K562 (cell line): ENCODE measurements around the gene MS4A2. TPM values are rescaled to one million over a fixed set of nuclear protein-coding genes. Genes with fewer than 3 reads are reported as not detected.

Experiments used
- ATAC-seq: fragments of 200-7000 bp; cut with Tn5 transposase; 3 replicates; pipeline ENCODE4 v1.9.1; 2020; ENCODE audit warnings: moderate library complexity
- BruUV-seq: library from RNA; stranded (reverse); fragments of 400-500 nt; replicated peaks from 2 replicates; lab custom pipeline; 2021; lab: Mats Ljungman, UMichigan
- CTCF ChIA-PET: fragments of 300-600 bp; formaldehyde crosslinking; extraction: SDS; loops from one replicate; lab custom pipeline; 2021; ENCODE audit warnings: low intra/inter-chr PET ratio; lab: Yijun Ruan, JAX
- POLR2A ChIA-PET: fragments of 300-600, 350-650 bp; sonication (Branson Sonifier 250); formaldehyde crosslinking; extraction: SDS; loops from one replicate; lab custom pipeline; 2021; ENCODE audit warnings: antibody characterized with exemption, inconsistent platforms; lab: Yijun Ruan, JAX
- DNase-seq, 4 experiments: peaks; one replicate each; pipeline versions ENCODE4 v3.0.0 to v3.0.0-alpha.2; 2011 to 2018; ENCODE audit warnings: low spot score in 3 of 4, mixed read lengths in 3 of 4; ENCODE audit errors: extremely low read depth in 1 of 4
- FAIRE-seq: peaks from 2 replicates; lab custom pipeline; 2011; peaks lifted over from hg19 to GRCh38; lab: Jason Lieb, UNC
- H2AFZ ChIP-seq: 2 replicates; pipeline ENCODE4 v1.6.0; 2011; ENCODE audit warnings: low read depth, low read length, control low read depth, inconsistent platforms
- H3K27ac ChIP-seq: fragments of 200-600 bp; 3 replicates; pipeline ENCODE4 v1.8.0; 2011; ENCODE audit warnings: low read depth, mild to moderate bottlenecking, control low read depth, inconsistent platforms, low read length, moderate library complexity, mixed read lengths; ENCODE audit errors: extremely low read depth
- H3K27me3 ChIP-seq, 2 experiments: fragments of 300-600 bp in 1 of 2; 2 replicates in 1 of 2; 3 replicates in 1 of 2; pipeline versions ENCODE4 v1.6.0 to v1.8.0; 2011; ENCODE audit warnings: inconsistent platforms in 2 of 2, low read length in 2 of 2, mild to moderate bottlenecking in 1 of 2, mixed read lengths in 1 of 2, moderate library complexity in 1 of 2; ENCODE audit not compliant: control insufficient read depth in 2 of 2, insufficient read depth in 2 of 2
- H3K36me3 ChIP-seq: fragments of 300-600 bp; 3 replicates; pipeline ENCODE4 v1.8.0; 2011; ENCODE audit warnings: mild to moderate bottlenecking, low read length, inconsistent platforms; ENCODE audit not compliant: control insufficient read depth, insufficient read depth
- H3K4me1 ChIP-seq, 2 experiments: fragments of 200-600 bp in 1 of 2; replicated peaks in 1 of 2; 2 replicates in 1 of 2; 3 replicates in 1 of 2; pipeline versions ENCODE4 v1.5.1 to v1.8.0; 2011; ENCODE audit warnings: inconsistent platforms in 2 of 2, low read length in 2 of 2, mild to moderate bottlenecking in 1 of 2, mixed read lengths in 1 of 2, moderate library complexity in 1 of 2; ENCODE audit not compliant: control insufficient read depth in 2 of 2, insufficient read depth in 2 of 2
- H3K4me2 ChIP-seq: 2 replicates; pipeline ENCODE4 v1.6.1; 2011; ENCODE audit warnings: low read length, control low read depth, inconsistent platforms, mixed read lengths; ENCODE audit not compliant: insufficient read depth
- H3K4me3 ChIP-seq: fragments of 200-600 bp; sonication (generic), shearing (Covaris generic); 2 replicates; pipeline ENCODE4 v1.5.1; 2016; ENCODE audit warnings: control low read depth, inconsistent platforms
- H3K79me2 ChIP-seq: fragments of 200-600 bp; 3 replicates; pipeline ENCODE4 v1.8.0; 2011; ENCODE audit warnings: low read length, inconsistent platforms; ENCODE audit not compliant: control insufficient read depth, insufficient read depth
- H3K9ac ChIP-seq, 2 experiments: 2 replicates each; pipeline versions ENCODE4 v1.6.0 to v1.6.1; 2011; ENCODE audit warnings: low read depth in 2 of 2, low read length in 2 of 2, control low read depth in 1 of 2, inconsistent platforms in 1 of 2, mild to moderate bottlenecking in 1 of 2, mixed read lengths in 1 of 2; ENCODE audit not compliant: insufficient read depth in 1 of 2
- H3K9me1 ChIP-seq: one replicate; pipeline ENCODE4 v1.6.0; 2011; ENCODE audit warnings: inconsistent platforms, mild to moderate bottlenecking, low read length, moderate library complexity; ENCODE audit not compliant: control insufficient read depth, insufficient read depth
- H3K9me3 ChIP-seq: replicated peaks from 2 replicates; pipeline ENCODE4 v1.5.1; 2011; ENCODE audit warnings: low read depth, low read length, inconsistent platforms; ENCODE audit not compliant: control insufficient read depth, insufficient read depth
- H4K20me1 ChIP-seq: replicated peaks from 2 replicates; pipeline ENCODE4 v1.6.1; 2011; ENCODE audit warnings: low read length, inconsistent platforms, mixed read lengths; ENCODE audit not compliant: control insufficient read depth, insufficient read depth
- BCOR ChIP-seq: fragments of 450-650 bp; IDR thresholded peaks from 2 replicates; pipeline ENCODE4 v1.6.1; 2016
- C11orf30 ChIP-seq: fragments of 450-650 bp; IDR thresholded peaks from 2 replicates; pipeline ENCODE4 v1.6.1; 2016; ENCODE audit warnings: low read depth, mild to moderate bottlenecking
- CBX1 ChIP-seq: sonication (generic); IDR thresholded peaks from 2 replicates; pipeline ENCODE4 v1.6.1; 2016; ENCODE audit warnings: antibody characterized with exemption, low read depth, mild to moderate bottlenecking
- CTCFL ChIP-seq: IDR thresholded peaks from 2 replicates; pipeline ENCODE4 v1.6.1; 2011; ENCODE audit warnings: borderline replicate concordance, low read depth, mild to moderate bottlenecking, moderate library complexity, low read length; ENCODE audit not compliant: insufficient read depth, poor library complexity, severe bottlenecking
- ERF ChIP-seq: fragments of 450-650 bp; formaldehyde crosslinking; IDR thresholded peaks from 2 replicates; pipeline ENCODE4 v1.4.0; 2020; ENCODE audit warnings: mild to moderate bottlenecking, mixed read lengths
- HDAC2 ChIP-seq: fragments of 450-650 bp; IDR thresholded peaks from 2 replicates; pipeline ENCODE4 v1.6.1; 2016; ENCODE audit warnings: mild to moderate bottlenecking
- HMG20A ChIP-seq: fragments of 450-650 bp; formaldehyde crosslinking; conservative IDR thresholded peaks from 2 replicates; pipeline ENCODE4 v1.4.0; 2020; ENCODE audit warnings: mild to moderate bottlenecking, mixed read lengths
- KDM1A ChIP-seq, 2 experiments: fragments of 450-650 bp; IDR thresholded peaks; 2 replicates each; pipeline ENCODE4 v1.6.1; 2016; ENCODE audit warnings: mild to moderate bottlenecking in 2 of 2
- RBM25 ChIP-seq: fragments of 200-400 bp; formaldehyde crosslinking; IDR thresholded peaks from 2 replicates; pipeline ENCODE4 v1.6.1; 2018; ENCODE audit warnings: low read length, low read depth, moderate library complexity; ENCODE audit not compliant: severe bottlenecking
- RFX7 ChIP-seq: fragments of 250-450 bp; sonication (Bioruptor Pico); IDR thresholded peaks from 2 replicates; pipeline ENCODE4 v1.5.1; 2021; ENCODE audit warnings: mild to moderate bottlenecking
- STAT6 ChIP-seq: sonication (generic); formaldehyde crosslinking; IDR thresholded peaks from 2 replicates; pipeline ENCODE4 v1.8.1; 2023; ENCODE audit warnings: mild to moderate bottlenecking, missing genetic modification reagents
- TEAD2 ChIP-seq: fragments of 450-650 bp; IDR thresholded peaks from 2 replicates; pipeline ENCODE4 v1.6.1; 2016; ENCODE audit warnings: missing genetic modification characterization, control low read depth, missing compliant biosample characterization
- ZNF124 ChIP-seq: sonication (generic); formaldehyde crosslinking; IDR thresholded peaks from 2 replicates; pipeline ENCODE4 v1.8.1; 2022; ENCODE audit warnings: missing genetic modification reagents
- ZNF146 ChIP-seq: IDR thresholded peaks from one replicate; pipeline ENCODE4 v1.6.1; 2018; ENCODE audit warnings: missing compliant biosample characterization; ENCODE audit not compliant: unreplicated experiment
- WGBS: fragments of 100-300 bp; shearing (Covaris generic); methylation state at CpG from one replicate; pipeline ENCODE4 v1.1.6; 2016; ENCODE audit warnings: low coverage, mixed read lengths; ENCODE audit not compliant: insufficient coverage; ENCODE audit errors: missing lambda C conversion rate; 5-methylcytosine and 5-hydroxymethylcytosine counted together
- in situ Hi-C: fragments of 300-500 bp; cut with MboI; formaldehyde crosslinking; loops from 4 replicates; pipeline ENCODE4 v1.15.0; 2018; ENCODE audit warnings: inconsistent platforms, mixed read lengths
- intact Hi-C: fragments of 100-400 bp; cut with micrococcal nuclease; formaldehyde crosslinking; loops from 2 replicates; pipeline ENCODE4 v1.14.2; 2022
- polyA plus RNA-seq, 8 experiments: library from polyadenylated mRNA; depleted of rRNA in 4 of 8; stranded (reverse) in 5 of 8; unstranded in 3 of 8; fragments of >200 nt; fragmentation: Nextera tagmentation in 2 of 8; fragmentation: Illumina TruSeq in 1 of 8; extraction: Ambion mirVana in 2 of 8; extraction: Trizol in 1 of 8; gene quantifications; 2 replicates each; pipeline versions ENCODE4 v1.2.1 to v1.2.3, GENCODE V29; 2011 to 2014; ENCODE audit warnings: inconsistent platforms in 1 of 8, missing spikeins in 1 of 8
- total RNA-seq, 7 experiments: library from RNA; depleted of rRNA in 6 of 7; stranded (reverse); fragments of >200 nt in 6 of 7; fragmentation: Illumina TruSeq in 2 of 7; extraction: Trizol in 2 of 7; gene quantifications; 2 replicates each; pipeline versions ENCODE4 v1.2.1 to v1.2.3, GENCODE V29; 2011 to 2021; ENCODE audit warnings: low replicate concordance in 1 of 7
- TF ChIP-seq, protein P1 (sequence below): fragments of 450-650 bp; IDR thresholded peaks from 2 replicates; pipeline ENCODE4 v1.6.1; 2016; ENCODE audit warnings: missing biosample characterization, missing genetic modification characterization
- TF ChIP-seq, protein P2 (sequence below): sonication (generic); formaldehyde crosslinking; IDR thresholded peaks from 2 replicates; pipeline ENCODE4 v1.8.1; 2023; ENCODE audit warnings: mild to moderate bottlenecking, missing genetic modification reagents

MS4A2 gene
- total and polyA plus RNA-seq, 9 of the 15 experiments (the other 6 are each of a cell fraction or from before 2014, with no cell fraction given), result 0.06 to 5.7 (median 0.86) TPM

GRCh38 chr11:60059521-60060240 is 28.8 kb upstream of the MS4A2 start:
- ATAC-seq, result no peak
- ChIA-PET CTCF (no interaction called here), POLR2A (no interaction called here)
- Histone ChIP-seq H4K20me1 (no peaks in the 10 kb centered on the region), H3K79me2 (peaks cover 18% of the 10 kb centered on the region; the same call in 2 of the 3 replicates), H3K4me1 (peaks cover 3 to 35% of the 10 kb centered on the region in 2 experiments; a peak in 4 of 5 replicates), H3K9me1 (no peaks in the 10 kb centered on the region), H3K36me3 (no peaks in the 10 kb centered on the region), H3K4me3 (no peak overlapping the region), H2AFZ (no peak overlapping the region), H3K9me3 (no peaks in the 10 kb centered on the region), H3K27me3 (no peaks in the 10 kb centered on the region), H3K4me2 (no peak overlapping the region), H3K9ac (no peak overlapping the region), H3K27ac (no peak overlapping the region)
- intact Hi-C loops, result loop anchor here (5.0 to 10.0 kb wide), 3 partner anchors 63 to 305 kb away; partner anchors contain the start of gene STX3
- no TSS peak for BruUV-seq
- FAIRE-seq, result no peak
- no peak for DNase-seq
- WGBS, result 77% methylated on average over 4 of the region's 4 CpGs
- in situ Hi-C loops, result no loop called here
- TF ChIP-seq STAT6 (CRISPR knock-in tag) (no peak), RBM25 (peak; percentile 48), HMG20A (CRISPR knock-in tag) (no peak), ZNF124 (CRISPR knock-in tag) (no peak), C11orf30 (no peak), KDM1A (IDR thresholded peaks at IDR 0.05) (peak in 1 of 2 experiments; percentile 50; a peak in 1 of 4 replicates), CBX1 (0 out of 2 replicates have a peak, but pooled peaks have one; percentile 27), TEAD2 (tag) (no peak), CTCFL (no peak), ZNF146 (peak; percentile 99), HDAC2 (0 out of 2 replicates have a peak, but pooled peaks have one; percentile 29), BCOR (peak; percentile 78), RFX7 (CRISPR knock-in tag) (no peak), ERF (no peak)
- TF ChIP-seq, protein P1, sequence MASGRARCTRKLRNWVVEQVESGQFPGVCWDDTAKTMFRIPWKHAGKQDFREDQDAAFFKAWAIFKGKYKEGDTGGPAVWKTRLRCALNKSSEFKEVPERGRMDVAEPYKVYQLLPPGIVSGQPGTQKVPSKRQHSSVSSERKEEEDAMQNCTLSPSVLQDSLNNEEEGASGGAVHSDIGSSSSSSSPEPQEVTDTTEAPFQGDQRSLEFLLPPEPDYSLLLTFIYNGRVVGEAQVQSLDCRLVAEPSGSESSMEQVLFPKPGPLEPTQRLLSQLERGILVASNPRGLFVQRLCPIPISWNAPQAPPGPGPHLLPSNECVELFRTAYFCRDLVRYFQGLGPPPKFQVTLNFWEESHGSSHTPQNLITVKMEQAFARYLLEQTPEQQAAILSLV, result no peak
- TF ChIP-seq, protein P2, sequence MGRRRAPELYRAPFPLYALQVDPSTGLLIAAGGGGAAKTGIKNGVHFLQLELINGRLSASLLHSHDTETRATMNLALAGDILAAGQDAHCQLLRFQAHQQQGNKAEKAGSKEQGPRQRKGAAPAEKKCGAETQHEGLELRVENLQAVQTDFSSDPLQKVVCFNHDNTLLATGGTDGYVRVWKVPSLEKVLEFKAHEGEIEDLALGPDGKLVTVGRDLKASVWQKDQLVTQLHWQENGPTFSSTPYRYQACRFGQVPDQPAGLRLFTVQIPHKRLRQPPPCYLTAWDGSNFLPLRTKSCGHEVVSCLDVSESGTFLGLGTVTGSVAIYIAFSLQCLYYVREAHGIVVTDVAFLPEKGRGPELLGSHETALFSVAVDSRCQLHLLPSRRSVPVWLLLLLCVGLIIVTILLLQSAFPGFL (CRISPR knock-in tag), result no peak
